K562 (cell line): Measurements from ENCODE around the gene SRRT. TPM values are rescaled to one million over a fixed set of nuclear protein-coding genes. Genes with fewer than 3 reads are reported as not detected.

Experiments used
- CGGBP1 ChIP-seq: fragments of 250-450 bp; sonication (Bioruptor Pico); IDR thresholded peaks from 2 replicates; pipeline ENCODE4 v1.9.0; 2021; ENCODE audit warnings: mild to moderate bottlenecking
- CHCHD3 ChIP-seq: fragments of 250-450 bp; sonication (Bioruptor Pico); IDR thresholded peaks from 2 replicates; pipeline ENCODE4 v2.1.2; 2022; ENCODE audit warnings: mild to moderate bottlenecking
- ETS1 ChIP-seq: conservative IDR thresholded peaks from 2 replicates; pipeline ENCODE4 v1.6.1; 2011; ENCODE audit warnings: low read depth, mild to moderate bottlenecking, low read length; ENCODE audit not compliant: control insufficient read depth
- FIP1L1 ChIP-seq: fragments of 200-400 bp; formaldehyde crosslinking; IDR thresholded peaks from 2 replicates; pipeline ENCODE4 v1.6.1; 2018; ENCODE audit warnings: mild to moderate bottlenecking, low read depth, low read length; ENCODE audit not compliant: poor library complexity, severe bottlenecking
- MXI1 ChIP-seq: IDR thresholded peaks from 2 replicates; pipeline ENCODE4 v1.6.1; 2011; ENCODE audit warnings: low read depth, mild to moderate bottlenecking, improper control_type of control experiment, low read length
- NFE2 ChIP-seq: IDR thresholded peaks from 2 replicates; pipeline ENCODE4 v1.6.1; 2014; ENCODE audit warnings: antibody characterized with exemption, low read depth
- NFRKB ChIP-seq: fragments of 450-650 bp; IDR thresholded peaks from 2 replicates; pipeline ENCODE4 v1.6.1; 2016; ENCODE audit warnings: low read depth
- NKRF ChIP-seq: fragments of 450-650 bp; IDR thresholded peaks from 2 replicates; pipeline ENCODE4 v1.6.1; 2016; ENCODE audit warnings: borderline replicate concordance
- RBFOX2 ChIP-seq: fragments of 200-400 bp; formaldehyde crosslinking; IDR thresholded peaks from 2 replicates; pipeline ENCODE4 v1.6.1; 2017; ENCODE audit warnings: low read depth, mild to moderate bottlenecking, low read length, moderate library complexity
- TFAP4 ChIP-seq: sonication (generic); formaldehyde crosslinking; IDR thresholded peaks from 2 replicates; pipeline ENCODE4 v1.8.0; 2022; ENCODE audit warnings: missing genetic modification reagents, mild to moderate bottlenecking, moderate library complexity, borderline replicate concordance
- polyA plus RNA-seq, 8 experiments: library from polyadenylated mRNA; depleted of rRNA in 4 of 8; stranded (reverse) in 5 of 8; unstranded in 3 of 8; fragments of >200 nt; fragmentation: Nextera tagmentation in 2 of 8; fragmentation: Illumina TruSeq in 1 of 8; extraction: Ambion mirVana in 2 of 8; extraction: Trizol in 1 of 8; gene quantifications; 2 replicates each; pipeline versions ENCODE4 v1.2.1 to v1.2.3, GENCODE V29; 2011 to 2014; ENCODE audit warnings: inconsistent platforms in 1 of 8, missing spikeins in 1 of 8
- total RNA-seq, 7 experiments: library from RNA; depleted of rRNA in 6 of 7; stranded (reverse); fragments of >200 nt in 6 of 7; fragmentation: Illumina TruSeq in 2 of 7; extraction: Trizol in 2 of 7; gene quantifications; 2 replicates each; pipeline versions ENCODE4 v1.2.1 to v1.2.3, GENCODE V29; 2011 to 2021; ENCODE audit warnings: low replicate concordance in 1 of 7
- TF ChIP-seq, protein P1 (sequence below), 2 experiments: fragments of 450-650 bp; conservative IDR thresholded peaks; 2 replicates each; pipeline ENCODE4 v1.6.1; 2017; ENCODE audit warnings: mild to moderate bottlenecking in 2 of 2, moderate library complexity in 2 of 2
- TF ChIP-seq, protein P2 (sequence below): fragments of 250-450 bp; sonication (Bioruptor Pico); IDR thresholded peaks from 2 replicates; pipeline ENCODE4 v1.6.1; 2021; ENCODE audit warnings: mild to moderate bottlenecking
- TF ChIP-seq, protein P3 (sequence below): sonication (generic); formaldehyde crosslinking; IDR thresholded peaks from 2 replicates; pipeline ENCODE4 v1.8.1; 2022; ENCODE audit warnings: missing genetic modification reagents
- TF ChIP-seq, protein P4 (sequence below): fragments of 250-450 bp; sonication (Bioruptor Pico); IDR thresholded peaks from 2 replicates; pipeline ENCODE4 v1.5.0; 2020; ENCODE audit warnings: mild to moderate bottlenecking
- TF ChIP-seq, protein P5 (sequence below): fragments of 250-450 bp; sonication (Bioruptor Pico); IDR thresholded peaks from 2 replicates; pipeline ENCODE4 v1.8.0; 2022; ENCODE audit warnings: moderate library complexity, mild to moderate bottlenecking, inconsistent platforms

SRRT gene
- total and polyA plus RNA-seq, 9 of the 15 experiments (the other 6 are each of a cell fraction or from before 2014, with no cell fraction given), result 10.3 to 263 (median 84.4) TPM

GRCh38 chr7:100896732-100897608, 22.1 kb downstream of the SRRT start (continued):
- TF ChIP-seq CGGBP1 (no peak), CHCHD3 (CRISPR knock-in tag) (no peak), TFAP4 (peak; percentile 14; the same call in 1 of the 2 replicates), MXI1 (no peak), NKRF (0 out of 2 replicates have a peak, but pooled peaks have one; percentile 22), FIP1L1 (peak; percentile 35), RBFOX2 (peak; percentile 74), NFE2 (no peak), NFRKB (0 out of 2 replicates have a peak, but pooled peaks have one; percentile 24), ETS1 (no peak)
- TF ChIP-seq, protein P1, sequence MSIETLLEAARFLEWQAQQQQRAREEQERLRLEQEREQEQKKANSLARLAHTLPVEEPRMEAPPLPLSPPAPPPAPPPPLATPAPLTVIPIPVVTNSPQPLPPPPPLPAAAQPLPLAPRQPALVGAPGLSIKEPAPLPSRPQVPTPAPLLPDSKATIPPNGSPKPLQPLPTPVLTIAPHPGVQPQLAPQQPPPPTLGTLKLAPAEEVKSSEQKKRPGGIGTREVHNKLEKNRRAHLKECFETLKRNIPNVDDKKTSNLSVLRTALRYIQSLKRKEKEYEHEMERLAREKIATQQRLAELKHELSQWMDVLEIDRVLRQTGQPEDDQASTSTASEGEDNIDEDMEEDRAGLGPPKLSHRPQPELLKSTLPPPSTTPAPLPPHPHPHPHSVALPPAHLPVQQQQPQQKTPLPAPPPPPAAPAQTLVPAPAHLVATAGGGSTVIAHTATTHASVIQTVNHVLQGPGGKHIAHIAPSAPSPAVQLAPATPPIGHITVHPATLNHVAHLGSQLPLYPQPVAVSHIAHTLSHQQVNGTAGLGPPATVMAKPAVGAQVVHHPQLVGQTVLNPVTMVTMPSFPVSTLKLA (conservative IDR thresholded peaks at IDR 0.05), result peak in 1 of 2 experiments; percentile 54; a peak in 3 of 4 replicates
- TF ChIP-seq, protein P2, sequence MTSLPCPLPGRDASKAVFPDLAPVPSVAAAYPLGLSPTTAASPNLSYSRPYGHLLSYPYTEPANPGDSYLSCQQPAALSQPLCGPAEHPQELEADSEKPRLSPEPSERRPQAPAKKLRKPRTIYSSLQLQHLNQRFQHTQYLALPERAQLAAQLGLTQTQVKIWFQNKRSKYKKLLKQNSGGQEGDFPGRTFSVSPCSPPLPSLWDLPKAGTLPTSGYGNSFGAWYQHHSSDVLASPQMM (CRISPR knock-in tag), result no peak
- TF ChIP-seq, protein P3, sequence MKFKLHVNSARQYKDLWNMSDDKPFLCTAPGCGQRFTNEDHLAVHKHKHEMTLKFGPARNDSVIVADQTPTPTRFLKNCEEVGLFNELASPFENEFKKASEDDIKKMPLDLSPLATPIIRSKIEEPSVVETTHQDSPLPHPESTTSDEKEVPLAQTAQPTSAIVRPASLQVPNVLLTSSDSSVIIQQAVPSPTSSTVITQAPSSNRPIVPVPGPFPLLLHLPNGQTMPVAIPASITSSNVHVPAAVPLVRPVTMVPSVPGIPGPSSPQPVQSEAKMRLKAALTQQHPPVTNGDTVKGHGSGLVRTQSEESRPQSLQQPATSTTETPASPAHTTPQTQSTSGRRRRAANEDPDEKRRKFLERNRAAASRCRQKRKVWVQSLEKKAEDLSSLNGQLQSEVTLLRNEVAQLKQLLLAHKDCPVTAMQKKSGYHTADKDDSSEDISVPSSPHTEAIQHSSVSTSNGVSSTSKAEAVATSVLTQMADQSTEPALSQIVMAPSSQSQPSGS (CRISPR knock-in tag), result peak; percentile 62; the same call in 1 of the 2 replicates
- TF ChIP-seq, protein P4, sequence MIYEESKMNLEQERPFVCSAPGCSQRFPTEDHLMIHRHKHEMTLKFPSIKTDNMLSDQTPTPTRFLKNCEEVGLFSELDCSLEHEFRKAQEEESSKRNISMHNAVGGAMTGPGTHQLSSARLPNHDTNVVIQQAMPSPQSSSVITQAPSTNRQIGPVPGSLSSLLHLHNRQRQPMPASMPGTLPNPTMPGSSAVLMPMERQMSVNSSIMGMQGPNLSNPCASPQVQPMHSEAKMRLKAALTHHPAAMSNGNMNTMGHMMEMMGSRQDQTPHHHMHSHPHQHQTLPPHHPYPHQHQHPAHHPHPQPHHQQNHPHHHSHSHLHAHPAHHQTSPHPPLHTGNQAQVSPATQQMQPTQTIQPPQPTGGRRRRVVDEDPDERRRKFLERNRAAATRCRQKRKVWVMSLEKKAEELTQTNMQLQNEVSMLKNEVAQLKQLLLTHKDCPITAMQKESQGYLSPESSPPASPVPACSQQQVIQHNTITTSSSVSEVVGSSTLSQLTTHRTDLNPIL (CRISPR knock-in tag), result no peak
- TF ChIP-seq, protein P5, sequence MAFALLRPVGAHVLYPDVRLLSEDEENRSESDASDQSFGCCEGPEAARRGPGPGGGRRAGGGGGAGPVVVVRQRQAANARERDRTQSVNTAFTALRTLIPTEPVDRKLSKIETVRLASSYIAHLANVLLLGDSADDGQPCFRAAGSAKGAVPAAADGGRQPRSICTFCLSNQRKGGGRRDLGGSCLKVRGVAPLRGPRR (CRISPR knock-in tag), result no peak
